HG03196 (cell line): Measurements from ENCODE around the gene CHST9.
"Not testable (repeated sequence)": the region's sequence is repeated elsewhere in the genome, so short reads cannot be mapped to it uniquely, and the experiment has no call there.

Source experiments
- ATAC-seq: cut with Tn5 transposase; IDR thresholded peaks from one replicate; pipeline ENCODE4 v1.9.1; 2021; ENCODE audit not compliant: unreplicated experiment

CHST9 gene

GRCh38 chr18:27007880-27008279, 177.2 kb downstream of the CHST9 start:
- no peak for ATAC-seq

DNA sequence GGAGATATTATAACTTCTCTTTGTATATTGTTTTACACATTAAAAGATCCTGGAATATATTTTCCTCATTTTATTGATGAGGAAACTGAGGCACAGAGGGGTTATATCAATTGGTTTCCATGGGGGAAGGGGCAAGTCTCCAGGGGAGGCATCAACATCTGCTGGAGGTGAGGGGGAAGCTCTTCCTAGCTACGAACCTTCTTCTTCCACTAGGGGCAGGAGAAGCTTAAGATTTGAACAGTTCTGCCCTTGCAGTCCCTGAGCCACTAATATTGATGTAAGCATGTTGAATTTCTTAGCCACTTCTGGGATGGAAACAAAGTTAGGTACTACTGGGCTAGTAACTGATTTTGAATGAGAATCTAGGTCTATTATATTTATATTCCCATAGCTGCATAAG, 179.5 kb downstream of the CHST9 start:
- no peak for ATAC-seq

GRCh38 chr18:27004056-27004829, 180.9 kb downstream of the CHST9 start:
- ATAC-seq, result no peak

DNA sequence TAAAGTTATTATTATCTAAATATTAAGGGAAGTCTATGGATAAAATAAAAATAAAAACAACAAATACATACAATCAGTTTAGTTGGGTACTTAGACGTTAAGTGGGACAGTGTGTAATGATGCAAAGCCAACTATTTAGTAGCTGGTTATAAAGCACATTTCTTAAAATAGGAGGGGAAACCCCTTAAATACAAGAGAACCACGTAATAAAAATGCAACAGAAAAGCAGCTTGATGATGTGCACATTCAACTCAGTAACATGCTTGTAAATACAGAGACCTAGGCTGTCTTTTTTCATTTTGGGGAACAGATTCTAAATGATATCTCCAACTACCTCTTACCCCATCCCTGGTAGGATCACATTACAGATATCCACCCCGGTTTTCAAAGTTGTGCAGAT, 185.3 kb downstream of the CHST9 start:
- ATAC-seq, result no peak

- no peak for ATAC-seq
Observed at GRCh38 chr18:26993568-26993967, 191.5 kb downstream of the CHST9 start.

DNA sequence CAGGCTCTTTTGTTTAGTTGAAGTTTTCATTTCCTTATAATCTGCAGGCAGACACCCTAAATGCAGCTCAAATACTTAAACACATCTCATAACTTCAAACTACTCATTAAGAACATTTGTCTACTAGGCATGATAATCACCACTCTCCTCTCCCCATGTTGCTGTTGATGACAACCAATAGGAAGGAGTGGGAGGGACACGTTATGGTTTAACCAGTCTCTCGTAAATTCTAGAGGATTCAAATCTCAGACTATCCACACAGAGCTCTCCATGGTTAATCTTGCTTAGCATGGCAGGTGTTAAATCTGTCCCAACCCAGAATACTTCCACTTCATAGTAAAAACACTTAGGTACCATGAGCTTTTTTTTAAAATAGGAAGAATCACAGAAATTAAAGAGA, 192.2 kb downstream of the CHST9 start:
- ATAC-seq, result no peak

- no peak for ATAC-seq
Observed at GRCh38 chr18:26989842-26990241, 195.3 kb downstream of the CHST9 start.

DNA sequence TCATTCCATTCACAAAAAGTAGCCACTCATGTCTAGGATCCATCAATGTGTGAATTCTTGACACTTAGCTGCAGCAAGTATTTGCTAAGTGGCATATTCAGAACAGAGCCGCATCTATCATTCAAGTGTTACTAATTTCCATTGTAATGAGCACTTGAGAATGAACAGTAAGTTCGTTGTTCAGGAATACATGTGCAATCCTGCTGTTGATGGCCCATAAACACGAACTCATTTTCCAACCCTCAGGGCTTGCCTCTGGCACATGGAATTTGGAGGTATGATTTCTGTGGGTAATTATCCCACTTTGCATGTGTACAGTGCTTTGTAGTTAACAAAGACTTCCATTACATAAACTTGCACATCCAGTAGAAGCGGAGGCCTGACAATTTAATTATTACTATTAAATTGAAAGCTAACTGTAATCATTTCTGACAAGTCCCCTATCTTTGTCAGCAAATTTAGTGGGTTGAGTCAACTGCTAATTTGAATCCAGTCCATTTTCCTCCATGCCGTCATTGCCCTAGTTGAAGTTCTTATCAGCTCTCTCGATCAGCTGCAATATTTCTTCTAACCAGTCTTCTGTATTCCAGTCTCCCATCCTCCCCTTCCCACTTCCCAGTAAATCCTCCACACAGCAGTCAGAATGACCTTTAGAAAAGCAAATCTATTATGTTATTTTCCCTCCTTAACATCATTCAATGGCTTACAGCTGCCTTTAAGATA, 203.6 kb downstream of the CHST9 start:
- no peak for ATAC-seq

- peak; percentile 97 for ATAC-seq
Observed at GRCh38 chr18:26978812-26979341, 206.2 kb downstream of the CHST9 start.

- no peak for ATAC-seq
Observed at GRCh38 chr18:26977781-26978180, 207.3 kb downstream of the CHST9 start.

GRCh38 chr18:26976206-26976605, 208.9 kb downstream of the CHST9 start:
- no peak for ATAC-seq

GRCh38 chr18:26972549-26972948, 212.6 kb downstream of the CHST9 start:
- not testable (repeated sequence) for ATAC-seq

DNA sequence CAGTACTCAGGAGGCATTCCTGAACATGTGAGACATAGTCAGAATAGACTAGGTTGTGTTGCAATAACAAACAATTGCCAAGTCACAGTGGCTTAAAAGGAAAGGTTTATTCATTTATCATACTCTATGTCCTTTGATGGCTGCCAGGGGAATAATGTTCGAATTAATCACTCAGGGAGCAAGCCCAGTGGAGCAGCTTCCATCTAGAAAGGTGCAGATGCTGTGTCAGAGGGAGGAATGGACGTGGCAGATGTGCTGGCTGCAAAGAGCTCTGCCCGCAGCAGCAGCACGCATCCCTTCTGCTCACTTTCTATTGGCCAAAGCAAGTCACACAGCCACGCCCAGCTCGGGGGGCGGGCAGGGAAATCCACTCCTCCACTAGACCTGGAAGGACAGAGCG, 213.7 kb downstream of the CHST9 start:
- no peak for ATAC-seq

GRCh38 chr18:26970637-26971036, 214.5 kb downstream of the CHST9 start:
- no peak for ATAC-seq

GRCh38 chr18:26965206-26965605, 219.9 kb downstream of the CHST9 start:
- no peak for ATAC-seq

DNA sequence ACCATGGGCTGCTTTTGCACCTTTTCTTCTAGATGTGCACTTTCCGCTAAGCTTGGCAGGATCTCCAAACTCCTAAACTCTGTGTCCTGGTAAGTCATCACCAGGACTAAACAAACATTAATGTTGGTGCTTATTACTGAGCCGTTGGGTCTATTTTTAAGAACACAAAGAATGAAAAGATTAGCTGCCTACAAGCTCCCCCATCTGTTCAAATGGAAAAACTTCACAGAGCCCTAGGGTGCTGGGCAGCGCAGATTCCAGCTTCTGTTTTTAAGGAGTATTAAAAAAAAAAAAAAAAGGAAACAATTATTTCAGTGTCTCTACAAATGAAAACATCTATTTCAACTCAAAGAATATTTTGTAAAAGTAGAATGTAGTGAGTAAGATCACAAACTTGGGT, 221.8 kb downstream of the CHST9 start:
- ATAC-seq, result no peak

DNA sequence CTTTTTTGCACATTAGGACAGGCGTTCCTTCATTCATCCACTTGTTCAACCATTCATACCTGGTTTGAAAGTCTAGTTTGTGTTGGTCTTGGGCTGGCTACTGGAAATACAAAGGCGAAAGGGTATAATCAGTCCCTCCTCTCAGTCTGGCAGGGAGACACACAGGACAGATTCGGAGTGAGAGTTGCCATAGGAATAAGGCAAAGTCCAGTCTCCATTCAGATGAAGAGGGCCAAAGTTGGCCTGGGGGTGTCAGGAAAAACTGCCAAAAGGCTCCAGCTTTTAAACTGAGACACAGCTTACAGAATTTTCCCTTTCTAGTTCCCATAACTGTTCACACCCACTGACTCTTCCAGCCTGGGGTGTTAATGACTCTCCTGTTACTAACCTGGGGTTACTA, 223.3 kb downstream of the CHST9 start:
- ATAC-seq, result no peak

DNA sequence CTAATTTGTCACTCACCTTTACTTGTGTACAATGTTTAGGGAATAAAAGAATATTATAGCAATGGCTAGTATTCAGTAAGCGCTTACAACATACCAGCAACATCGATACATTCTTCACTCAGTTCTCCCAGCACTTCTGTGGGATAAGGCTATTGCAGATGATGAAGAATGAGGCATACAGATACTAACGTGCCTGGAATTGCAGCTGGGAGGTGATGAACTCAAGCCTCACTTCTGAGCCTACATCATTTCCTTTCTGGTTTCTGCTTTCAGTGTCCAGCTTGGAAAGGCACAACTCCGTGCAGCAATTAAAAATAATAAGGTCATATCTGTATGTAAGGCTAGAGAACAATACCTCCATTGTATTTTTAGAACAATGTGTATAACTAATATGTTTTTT, 224.2 kb downstream of the CHST9 start:
- ATAC-seq, result no peak

DNA sequence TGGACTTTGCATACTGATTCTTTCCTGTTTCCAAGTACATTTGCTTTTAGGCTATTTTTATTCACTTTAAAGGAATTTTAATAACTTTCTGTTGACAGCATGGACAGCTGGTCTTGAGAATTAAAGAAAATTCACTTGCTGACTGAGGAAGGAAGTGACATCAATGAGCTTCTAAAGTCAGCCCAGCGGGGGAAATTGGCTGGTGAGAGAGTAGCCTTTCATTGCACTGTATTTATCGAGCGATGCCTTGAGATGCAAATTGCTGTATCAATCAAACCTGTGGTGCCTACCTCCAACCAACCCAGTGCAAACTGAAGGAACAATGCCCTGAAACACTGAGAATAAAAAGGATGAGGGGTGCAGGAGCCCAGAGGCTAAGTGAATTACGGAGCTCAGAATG, 228.2 kb downstream of the CHST9 start:
- ATAC-seq, result no peak

DNA sequence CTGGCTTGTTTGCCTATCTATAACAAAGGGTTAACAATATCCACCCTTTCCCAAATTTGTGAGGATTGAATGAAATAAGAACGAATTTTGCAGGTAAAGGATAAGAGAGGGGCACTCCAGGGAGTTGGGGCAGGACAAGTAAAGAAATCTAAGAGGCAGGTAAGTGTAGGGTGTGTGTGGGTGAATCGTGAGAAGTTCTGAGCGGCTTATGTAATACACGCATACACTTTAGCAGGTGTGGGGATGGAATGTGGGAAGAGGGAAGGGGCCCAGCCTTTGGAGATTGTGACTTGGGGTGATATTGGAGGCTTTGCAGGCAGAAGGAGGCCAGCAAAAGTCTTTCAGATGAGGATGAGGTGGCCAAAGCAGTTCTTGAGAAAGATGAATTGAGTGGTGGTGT, 236.4 kb downstream of the CHST9 start:
- no peak for ATAC-seq

GRCh38 chr18:26943906-26944305, 241.2 kb downstream of the CHST9 start:
- no peak for ATAC-seq

- ATAC-seq, result no peak
Observed at GRCh38 chr18:26941584-26941983, 243.5 kb downstream of the CHST9 start.
